Jurkat, Clone E6-1 (cell line): ENCODE data around the gene ODR4.
"Not testable (repeated sequence)": the region's sequence is repeated elsewhere in the genome, so short reads cannot be mapped to it uniquely, and the experiment has no call there.

Experiments
- DNase-seq: peaks from one replicate; pipeline ENCODE4 v3.0.0-alpha.2; 2011; ENCODE audit warnings: low read depth, low spot score
- H3K4me3 ChIP-seq: 2 replicates; pipeline ENCODE4 v1.5.1; 2011; ENCODE audit warnings: mild to moderate bottlenecking, low read length, control low read depth, moderate library complexity

Gene ODR4

GRCh38 chr1:186418503-186418902 lies 42.9 kb downstream of the ODR4 start:
- no peak for DNase-seq
- H3K4me3 ChIP-seq = no peak overlapping the region

- DNase-seq = no peak
- H3K4me3 ChIP-seq = no peak overlapping the region
Observed at GRCh38 chr1:186420311-186420710, 44.7 kb downstream of the ODR4 start.

- H3K4me3 ChIP-seq = no peak overlapping the region
Observed at GRCh38 chr1:186420923-186421322, 45.3 kb downstream of the ODR4 start.

GRCh38 chr1:186421446-186421845 lies 45.8 kb downstream of the ODR4 start:
- no peak for DNase-seq
- H3K4me3 ChIP-seq = no peak overlapping the region

More at GRCh38 chr1:186420923-186421322, 45.3 kb downstream of the ODR4 start:
- DNase-seq = no peak

- no peak overlapping the region for H3K4me3 ChIP-seq
- no peak for DNase-seq
Observed at GRCh38 chr1:186424539-186424938, 48.9 kb downstream of the ODR4 start.

GRCh38 chr1:186426118-186426517 lies 50.5 kb downstream of the ODR4 start:
- H3K4me3 ChIP-seq = no peak overlapping the region
- no peak for DNase-seq

GRCh38 chr1:186429017-186429416 lies 53.4 kb downstream of the ODR4 start:
- no peak for DNase-seq
- H3K4me3 ChIP-seq = no peak overlapping the region

- H3K4me3 ChIP-seq = no peak overlapping the region
- DNase-seq = no peak
Observed at GRCh38 chr1:186435336-186435735, 59.7 kb downstream of the ODR4 start.

GRCh38 chr1:186438567-186438966 lies 62.9 kb downstream of the ODR4 start:
- no peak for DNase-seq

GRCh38 chr1:186440584-186440983 lies 64.9 kb downstream of the ODR4 start:
- no peak overlapping the region for H3K4me3 ChIP-seq
- no peak for DNase-seq

More at GRCh38 chr1:186438567-186438966, 62.9 kb downstream of the ODR4 start:
- H3K4me3 ChIP-seq = no peak overlapping the region

GRCh38 chr1:186442651-186443375 lies 67.2 kb downstream of the ODR4 start:
- H3K4me3 ChIP-seq = no peak overlapping the region
- DNase-seq = peak; percentile 16

- no peak for DNase-seq
- H3K4me3 ChIP-seq = no peak overlapping the region
Observed at GRCh38 chr1:186443638-186444037, 68.0 kb downstream of the ODR4 start.

GRCh38 chr1:186446152-186446551 lies 70.5 kb downstream of the ODR4 start:
- no peak overlapping the region for H3K4me3 ChIP-seq
- no peak for DNase-seq

GRCh38 chr1:186454981-186455380 lies 79.3 kb downstream of the ODR4 start:
- no peak for DNase-seq
- no peak overlapping the region for H3K4me3 ChIP-seq

- no peak for DNase-seq
- no peak overlapping the region for H3K4me3 ChIP-seq
Observed at GRCh38 chr1:186456729-186457255, 81.2 kb downstream of the ODR4 start.

- not testable (repeated sequence) for DNase-seq, H3K4me3 ChIP-seq
Observed at GRCh38 chr1:186459161-186459560, 83.5 kb downstream of the ODR4 start.

- DNase-seq = no peak
Observed at GRCh38 chr1:186461014-186461413, 85.4 kb downstream of the ODR4 start, which contains the start of gene PDC. Gene PDC (minus strand): TSS chr1:186461114. CDS start chr1:186449459, 11,655 bp downstream.

GRCh38 chr1:186463511-186463910 lies 87.9 kb downstream of the ODR4 start:
- H3K4me3 ChIP-seq = no peak overlapping the region
- no peak for DNase-seq

More at GRCh38 chr1:186461014-186461413, 85.4 kb downstream of the ODR4 start, which contains the start of gene PDC:
- no peak within 1 kb of the TSS for H3K4me3 ChIP-seq

GRCh38 chr1:186463926-186464325 lies 88.3 kb downstream of the ODR4 start:
- H3K4me3 ChIP-seq = no peak overlapping the region
- no peak for DNase-seq

GRCh38 chr1:186465491-186465890 lies 89.9 kb downstream of the ODR4 start:
- not testable (repeated sequence) for DNase-seq, H3K4me3 ChIP-seq

- DNase-seq = no peak
- no peak overlapping the region for H3K4me3 ChIP-seq
Observed at GRCh38 chr1:186465946-186466345, 90.3 kb downstream of the ODR4 start.
